ENCODE measurements around the gene AP4B1.
"Not testable (repeated sequence)": the region's sequence is repeated elsewhere in the genome, so short reads cannot be mapped to it uniquely, and the experiment has no call there.

DNA sequence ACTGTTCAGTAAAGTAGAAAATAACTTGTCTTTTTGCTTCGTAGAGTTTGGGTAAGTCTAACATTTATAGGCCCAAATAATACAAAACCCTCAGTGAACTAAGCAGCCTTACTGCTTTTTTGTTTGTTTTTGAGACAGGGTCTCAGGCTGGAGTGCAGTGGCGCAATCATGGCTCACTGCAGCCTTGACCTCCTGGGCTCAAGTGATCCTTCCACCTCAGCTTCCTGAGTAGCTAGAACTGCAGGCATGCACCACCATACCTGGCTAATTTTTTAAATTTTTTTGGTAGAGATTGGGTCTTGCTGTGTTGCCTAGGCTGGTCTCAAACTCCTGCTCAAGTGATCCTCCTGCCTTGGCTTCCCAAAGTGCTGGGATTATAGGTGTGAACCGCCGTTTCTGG, 43.6 kb upstream of the AP4B1 start:
- not testable (repeated sequence) for TF ChIP-seq EZH2 (IDR thresholded peaks at IDR 0.05; ENCODE audit: borderline replicate concordance, insufficient read depth, low read depth, low read length, poor library complexity, severe bottlenecking)
- TF ChIP-seq, protein P1, sequence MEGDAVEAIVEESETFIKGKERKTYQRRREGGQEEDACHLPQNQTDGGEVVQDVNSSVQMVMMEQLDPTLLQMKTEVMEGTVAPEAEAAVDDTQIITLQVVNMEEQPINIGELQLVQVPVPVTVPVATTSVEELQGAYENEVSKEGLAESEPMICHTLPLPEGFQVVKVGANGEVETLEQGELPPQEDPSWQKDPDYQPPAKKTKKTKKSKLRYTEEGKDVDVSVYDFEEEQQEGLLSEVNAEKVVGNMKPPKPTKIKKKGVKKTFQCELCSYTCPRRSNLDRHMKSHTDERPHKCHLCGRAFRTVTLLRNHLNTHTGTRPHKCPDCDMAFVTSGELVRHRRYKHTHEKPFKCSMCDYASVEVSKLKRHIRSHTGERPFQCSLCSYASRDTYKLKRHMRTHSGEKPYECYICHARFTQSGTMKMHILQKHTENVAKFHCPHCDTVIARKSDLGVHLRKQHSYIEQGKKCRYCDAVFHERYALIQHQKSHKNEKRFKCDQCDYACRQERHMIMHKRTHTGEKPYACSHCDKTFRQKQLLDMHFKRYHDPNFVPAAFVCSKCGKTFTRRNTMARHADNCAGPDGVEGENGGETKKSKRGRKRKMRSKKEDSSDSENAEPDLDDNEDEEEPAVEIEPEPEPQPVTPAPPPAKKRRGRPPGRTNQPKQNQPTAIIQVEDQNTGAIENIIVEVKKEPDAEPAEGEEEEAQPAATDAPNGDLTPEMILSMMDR (IDR thresholded peaks at IDR 0.05): not testable (repeated sequence)
